HG03135 (cell line): Measurements from ENCODE around the gene PHACTR1.
A peak's percentile ranks its signal among the peaks of the same experiment; 100 is the strongest.

Experiments
- ATAC-seq: cut with Tn5 transposase; IDR thresholded peaks from one replicate; pipeline ENCODE4 v1.9.1; 2021; ENCODE audit warnings: mild to moderate bottlenecking, moderate library complexity; ENCODE audit not compliant: unreplicated experiment

Gene PHACTR1

DNA sequence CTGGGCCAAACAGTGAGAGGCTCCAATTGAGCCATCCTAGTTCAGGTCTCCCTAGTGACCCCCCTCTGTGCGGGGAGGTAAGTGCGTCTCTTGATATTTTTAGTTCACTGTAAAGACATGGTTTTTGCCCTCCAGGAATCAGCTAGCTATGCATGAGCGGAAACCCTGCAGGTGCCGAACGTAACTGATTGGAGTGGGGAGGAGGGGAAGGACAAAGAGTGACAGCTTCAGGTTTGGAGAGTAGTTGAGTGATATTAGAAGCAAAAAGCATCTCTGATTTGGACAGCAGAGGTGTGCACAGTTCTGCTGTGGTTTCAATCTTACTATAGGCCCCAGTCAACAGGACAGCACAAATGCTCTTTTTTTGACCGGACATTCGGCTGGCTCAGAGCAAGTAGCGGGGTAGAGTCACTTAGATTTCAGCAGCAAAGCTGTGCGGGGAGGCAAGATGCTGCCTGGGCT lies 580.0 kb downstream of the PHACTR1 start:
- no peak for ATAC-seq

DNA sequence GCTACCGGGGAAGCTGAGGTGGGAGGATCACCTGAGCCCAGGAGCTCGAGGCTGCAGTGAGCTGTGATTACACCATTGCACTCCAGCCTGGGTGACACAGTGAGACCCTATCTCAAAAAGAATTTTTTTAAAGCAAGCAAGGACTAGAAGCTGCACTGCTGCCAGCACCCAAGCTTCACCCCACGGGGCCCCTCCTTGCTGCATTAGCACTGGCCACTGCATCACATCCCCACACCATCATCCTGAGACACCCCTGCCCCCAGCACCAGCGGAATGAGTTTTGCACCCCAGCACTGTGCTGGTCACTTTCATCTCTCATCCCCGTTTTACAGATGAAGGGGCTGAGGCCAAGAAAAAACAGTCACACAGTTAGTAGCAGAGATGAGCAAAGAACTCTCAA lies 580.8 kb downstream of the PHACTR1 start:
- no peak for ATAC-seq

DNA sequence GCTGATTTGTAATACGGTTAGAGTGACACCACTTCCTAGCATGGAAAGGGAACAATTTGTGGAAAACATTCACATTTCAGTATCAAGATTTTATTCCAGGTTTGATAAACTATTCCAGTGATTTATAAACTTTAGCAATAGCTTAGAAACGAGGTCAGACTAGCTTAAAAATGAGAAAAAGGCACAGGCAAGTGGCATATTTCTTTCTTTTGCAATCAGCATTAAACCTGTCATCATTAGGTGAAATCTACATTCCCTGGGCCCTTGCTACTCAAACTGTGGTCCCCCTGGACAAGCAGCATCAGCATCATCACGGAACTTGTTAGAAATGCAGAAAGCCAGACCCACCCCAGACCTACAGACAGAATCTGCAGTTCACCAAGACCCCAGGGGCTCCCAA lies 581.9 kb downstream of the PHACTR1 start:
- no peak for ATAC-seq

DNA sequence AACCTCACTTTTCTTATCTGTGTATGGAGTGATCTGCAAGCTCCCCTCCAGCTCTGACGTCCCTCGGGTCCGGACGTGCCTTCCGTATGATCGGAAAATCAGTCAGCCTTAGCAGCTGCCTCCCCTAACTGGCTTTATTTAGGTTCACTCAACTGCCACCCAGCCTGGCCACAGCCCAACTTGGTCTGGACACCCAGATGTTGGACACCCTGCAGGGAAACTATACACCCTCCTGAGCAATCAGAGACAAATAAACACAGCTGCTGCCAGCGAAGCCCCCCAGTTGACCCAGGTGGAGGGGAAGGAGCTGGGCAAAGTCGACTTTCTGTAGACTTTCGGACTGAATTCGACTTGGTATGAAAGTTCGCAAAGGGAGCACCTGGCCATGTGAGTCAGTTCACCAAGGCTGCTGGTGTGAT lies 582.8 kb downstream of the PHACTR1 start:
- no peak for ATAC-seq

GRCh38 chr6:13299918-13300317 lies 583.4 kb downstream of the PHACTR1 start:
- no peak for ATAC-seq

DNA sequence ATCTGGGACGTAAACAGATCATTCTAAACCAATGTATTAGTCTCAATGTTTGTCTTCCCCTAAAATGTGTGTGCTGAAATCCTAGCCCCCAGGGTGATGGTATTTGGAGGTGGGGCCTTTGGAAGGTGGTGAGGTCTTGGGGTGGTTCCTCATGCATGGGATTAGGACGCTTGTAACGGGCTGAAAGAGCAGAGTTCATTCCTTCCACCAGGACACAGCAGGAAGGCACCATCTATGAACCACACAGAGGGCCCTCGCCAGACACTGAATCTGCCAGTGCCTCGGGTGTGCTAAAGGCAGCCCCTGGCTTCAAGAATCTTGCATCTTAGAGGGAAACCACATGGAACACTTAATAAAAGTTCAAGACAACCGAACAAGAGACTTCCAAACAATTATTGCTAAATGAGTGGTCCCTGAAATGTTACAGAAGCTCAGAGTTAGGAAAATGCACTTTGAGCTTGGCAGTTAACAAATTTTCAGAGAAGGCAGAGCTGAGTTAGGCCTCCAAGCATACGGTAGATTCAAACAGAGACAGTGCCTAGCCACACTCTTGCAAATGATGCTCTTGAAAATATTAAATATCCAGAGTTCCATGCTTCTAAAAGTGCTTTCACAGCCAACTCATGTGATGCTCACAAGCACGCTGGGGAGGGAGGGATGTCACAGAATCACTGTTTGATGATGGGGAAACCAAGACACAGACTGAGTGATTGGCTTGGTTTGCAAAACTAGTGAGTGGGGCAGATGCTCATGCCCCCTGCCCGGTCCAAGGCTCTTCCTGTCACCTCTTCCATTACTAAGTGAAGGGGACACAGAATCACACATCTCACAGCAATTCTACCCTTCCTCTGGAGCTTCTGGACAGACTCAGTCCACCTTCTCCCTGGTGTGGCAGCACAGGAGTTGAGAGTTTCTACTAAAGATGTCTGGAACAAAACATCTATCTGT lies 584.4 kb downstream of the PHACTR1 start:
- ATAC-seq = no peak

DNA sequence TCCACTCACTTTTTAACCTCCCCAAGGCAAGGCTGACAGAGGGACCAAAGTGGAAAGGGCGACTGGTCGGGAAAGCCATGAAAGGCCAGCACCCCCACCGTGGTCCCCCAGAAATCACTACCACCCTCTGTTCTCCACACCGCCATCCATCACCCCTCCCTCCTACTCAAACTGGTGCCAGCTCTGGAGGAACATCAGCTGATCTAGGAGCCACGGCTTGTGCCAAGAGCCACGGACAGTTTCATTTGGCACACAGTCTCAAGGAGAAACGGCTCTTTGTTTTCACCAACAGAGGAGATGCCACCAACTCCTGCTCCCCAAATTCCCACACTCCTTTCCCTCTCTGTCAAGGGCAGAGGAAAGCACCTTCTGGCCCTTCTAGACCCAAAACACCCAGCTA lies 585.7 kb downstream of the PHACTR1 start:
- no peak for ATAC-seq

DNA sequence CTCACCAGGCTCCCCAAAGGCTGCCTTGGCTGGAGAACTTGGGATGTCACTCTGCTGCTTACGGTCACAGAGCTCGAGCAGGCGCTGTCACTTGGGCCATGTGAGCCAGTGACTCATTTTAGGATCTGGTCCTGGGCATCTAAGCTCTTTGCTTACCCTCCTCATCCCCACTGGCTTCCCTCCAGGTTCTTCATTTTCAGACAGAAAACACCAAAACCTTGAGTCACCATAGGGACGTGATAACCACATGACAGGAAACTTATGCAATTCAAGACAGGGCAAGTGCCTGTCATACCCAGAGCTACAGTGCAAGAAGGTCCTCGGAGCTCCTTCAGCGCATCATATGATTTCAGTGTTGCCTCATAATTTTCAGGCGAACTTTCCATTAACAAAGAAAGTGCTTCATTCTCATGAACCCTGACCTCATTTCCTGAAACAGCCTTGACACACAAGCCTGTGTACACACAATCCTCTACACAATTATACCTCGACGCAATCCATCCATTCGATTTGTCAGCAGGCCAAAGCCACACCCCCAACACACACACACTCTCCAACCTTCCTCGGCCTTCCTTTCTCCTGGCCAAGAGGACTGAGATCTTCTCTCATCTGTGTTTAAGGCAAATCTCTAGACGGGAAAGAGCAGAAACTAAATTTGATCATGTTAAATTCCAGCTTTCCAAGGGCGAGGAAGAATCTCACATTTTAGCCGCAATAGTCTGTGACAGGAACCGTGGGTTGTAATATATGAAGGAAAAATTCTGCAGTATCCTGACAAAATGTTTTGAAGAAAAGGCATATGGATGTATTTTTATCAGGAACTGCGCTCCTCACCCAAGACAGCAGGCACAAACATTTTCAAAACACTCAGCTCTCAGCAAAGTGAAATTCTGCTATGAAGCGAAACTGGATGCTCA lies 586.4 kb downstream of the PHACTR1 start:
- peak; percentile 71 for ATAC-seq

DNA sequence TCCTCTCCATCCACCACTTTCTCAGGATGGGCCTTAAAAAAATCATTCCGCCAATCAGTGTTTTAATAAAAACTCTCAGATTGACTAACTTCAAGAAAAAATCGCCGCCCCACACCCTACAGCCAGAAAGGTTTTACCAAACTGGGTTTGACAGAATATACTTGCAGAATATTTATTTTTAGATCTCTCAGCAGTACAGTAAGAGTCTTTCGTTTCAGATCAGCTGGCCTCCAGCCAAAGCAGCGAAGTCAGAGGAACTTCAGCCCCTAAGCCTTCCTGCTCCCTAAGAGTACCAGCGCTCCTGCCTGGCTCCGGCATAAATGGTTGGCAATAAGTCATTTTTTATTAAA lies 587.1 kb downstream of the PHACTR1 start:
- peak; percentile 38 for ATAC-seq

DNA sequence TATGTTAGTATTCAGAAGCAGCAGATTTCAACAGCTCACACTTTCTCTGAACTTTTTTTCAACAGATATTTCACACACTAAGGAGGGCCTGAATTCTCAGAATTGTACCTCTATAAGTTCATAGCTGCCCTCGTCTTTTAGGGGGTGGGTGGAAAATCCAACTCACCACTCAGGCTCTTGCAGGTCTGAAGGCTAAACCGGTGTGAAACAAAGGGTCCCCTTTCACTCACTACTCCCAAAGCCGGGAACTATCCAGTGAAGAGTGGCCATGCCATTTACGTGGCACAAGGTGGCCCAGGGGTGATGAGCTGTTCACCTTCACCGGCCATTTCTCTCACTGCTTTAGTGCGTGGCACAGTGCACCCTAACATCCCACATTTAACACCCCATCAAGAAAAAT lies 587.5 kb downstream of the PHACTR1 start:
- ATAC-seq = no peak

- peak; percentile 39 for ATAC-seq
Measured at GRCh38 chr6:13304580-13305260, 588.2 kb downstream of the PHACTR1 start.

DNA sequence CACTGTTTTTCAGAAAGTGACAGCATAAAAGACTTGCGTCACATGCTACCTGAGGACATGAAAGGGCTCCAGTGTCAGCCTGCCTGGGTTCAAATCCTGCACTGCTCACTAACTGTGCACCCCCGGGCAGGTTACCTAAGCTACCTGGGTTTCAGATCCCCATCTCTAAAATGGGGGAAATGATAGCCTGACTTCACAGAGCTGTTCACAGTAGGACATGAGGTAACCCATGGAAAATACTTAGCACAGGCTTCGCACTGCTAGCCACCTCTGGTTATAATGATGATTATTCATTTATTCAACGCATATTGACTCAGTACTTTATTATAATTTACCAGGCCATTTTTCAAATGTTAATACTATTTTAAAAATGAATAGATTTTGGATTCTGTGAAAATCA lies 588.7 kb downstream of the PHACTR1 start:
- no peak for ATAC-seq

DNA sequence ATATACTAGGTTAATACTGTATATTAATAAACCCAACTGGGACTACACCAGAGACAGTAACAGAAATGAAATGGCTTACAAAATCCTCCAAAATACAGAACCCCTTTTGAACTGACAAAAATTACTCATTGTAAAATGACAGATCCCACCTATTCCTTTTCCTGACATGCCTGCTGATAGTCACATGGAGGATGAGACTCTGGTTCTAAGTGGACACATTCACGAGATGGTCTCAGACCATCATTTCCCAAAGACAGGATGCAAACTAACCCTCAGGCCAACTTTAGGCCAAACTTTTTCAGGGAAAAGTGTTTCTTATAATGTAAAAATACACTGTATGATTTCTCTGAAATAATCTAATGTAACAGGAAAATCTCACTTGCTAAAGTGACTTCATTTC lies 589.2 kb downstream of the PHACTR1 start:
- ATAC-seq = no peak

DNA sequence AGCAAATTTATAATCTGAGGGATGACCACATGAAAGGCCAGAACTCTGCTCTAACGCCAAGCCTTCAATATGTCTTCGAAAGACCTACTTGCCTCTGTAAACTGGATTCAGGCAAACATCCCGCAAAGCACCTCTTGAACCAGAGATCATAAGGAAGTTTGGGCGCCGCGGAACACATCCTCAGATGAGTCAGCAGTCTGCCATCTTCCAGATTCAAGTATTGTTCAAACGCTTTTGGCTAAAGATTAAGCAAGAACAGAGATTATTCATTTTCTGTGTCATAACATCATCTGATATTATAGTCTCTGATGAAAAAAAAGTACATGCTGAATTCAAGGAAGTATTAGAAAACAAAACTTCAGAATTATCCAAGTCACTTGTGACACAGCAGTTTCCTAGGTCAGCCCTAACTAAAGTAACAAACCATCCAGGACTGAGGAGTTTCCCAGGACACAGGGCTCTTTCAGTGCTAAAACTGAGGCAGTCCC lies 591.0 kb downstream of the PHACTR1 start:
- ATAC-seq = no peak

DNA sequence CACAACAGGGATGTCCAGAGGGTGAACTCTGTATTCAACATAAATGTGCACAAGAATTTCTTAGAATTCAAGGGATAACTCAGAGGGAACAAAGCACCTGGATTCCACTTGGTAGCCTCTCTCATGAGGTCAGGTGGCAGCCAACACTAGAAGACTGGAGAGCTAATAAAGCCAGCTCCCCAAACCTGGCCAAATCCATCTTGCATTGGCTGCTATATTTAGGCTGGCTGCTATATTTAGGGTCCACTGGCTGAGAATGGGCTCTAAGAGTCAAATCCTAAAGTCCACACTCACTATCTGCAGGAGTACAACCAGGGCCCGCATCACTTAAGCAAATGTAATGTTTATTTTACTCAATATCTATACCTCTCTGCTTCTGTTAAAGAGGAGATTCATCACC lies 591.8 kb downstream of the PHACTR1 start:
- ATAC-seq = no peak

- ATAC-seq = no peak
Measured at GRCh38 chr6:13311155-13311554, 594.6 kb downstream of the PHACTR1 start.

GRCh38 chr6:13314806-13315205 lies 598.2 kb downstream of the PHACTR1 start:
- no peak for ATAC-seq

DNA sequence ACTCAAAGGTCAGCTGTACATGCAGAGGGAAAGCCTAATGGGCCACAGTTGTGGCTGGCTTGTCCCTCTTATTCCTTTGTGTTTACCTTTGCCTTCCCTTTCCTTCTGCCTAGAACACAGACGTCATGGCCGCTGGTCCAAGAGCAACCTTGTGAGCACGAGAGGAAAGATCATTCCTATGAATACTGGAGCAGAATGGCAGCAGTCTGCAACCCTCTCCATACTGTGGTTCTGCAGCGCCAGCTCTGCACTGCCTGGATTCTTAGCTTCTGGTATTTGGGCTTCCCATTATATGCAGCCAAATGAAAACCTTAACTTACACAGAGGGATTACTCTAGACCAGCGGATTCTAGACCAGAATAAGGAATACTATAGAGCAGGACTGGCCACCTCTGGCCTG lies 599.3 kb downstream of the PHACTR1 start:
- ATAC-seq = no peak

GRCh38 chr6:13318821-13319220 lies 602.3 kb downstream of the PHACTR1 start:
- ATAC-seq = no peak

GRCh38 chr6:13319891-13320564 lies 603.5 kb downstream of the PHACTR1 start:
- no peak for ATAC-seq
